HG03045 (cell line): Measurements from ENCODE around the gene PLXNB3.

Experiments
- ATAC-seq: cut with Tn5 transposase; IDR thresholded peaks from one replicate; pipeline ENCODE4 v1.9.1; 2021; ENCODE audit warnings: mild to moderate bottlenecking, moderate library complexity; ENCODE audit not compliant: unreplicated experiment

PLXNB3 gene

GRCh38 chrX:153784325-153784967, 20.4 kb downstream of the PLXNB3 start:
- ATAC-seq, result no peak

- ATAC-seq, result no peak
Measured at GRCh38 chrX:153786669-153787068, 22.6 kb downstream of the PLXNB3 start.

- ATAC-seq, result no peak
Measured at GRCh38 chrX:153789654-153790053, 25.6 kb downstream of the PLXNB3 start.

- ATAC-seq, result no peak
Measured at GRCh38 chrX:153791104-153791852, 27.2 kb downstream of the PLXNB3 start.

- no peak for ATAC-seq
Measured at GRCh38 chrX:153792368-153792767, 28.3 kb downstream of the PLXNB3 start.

- ATAC-seq, result no peak
Measured at GRCh38 chrX:153793291-153793690, 29.2 kb downstream of the PLXNB3 start.

DNA sequence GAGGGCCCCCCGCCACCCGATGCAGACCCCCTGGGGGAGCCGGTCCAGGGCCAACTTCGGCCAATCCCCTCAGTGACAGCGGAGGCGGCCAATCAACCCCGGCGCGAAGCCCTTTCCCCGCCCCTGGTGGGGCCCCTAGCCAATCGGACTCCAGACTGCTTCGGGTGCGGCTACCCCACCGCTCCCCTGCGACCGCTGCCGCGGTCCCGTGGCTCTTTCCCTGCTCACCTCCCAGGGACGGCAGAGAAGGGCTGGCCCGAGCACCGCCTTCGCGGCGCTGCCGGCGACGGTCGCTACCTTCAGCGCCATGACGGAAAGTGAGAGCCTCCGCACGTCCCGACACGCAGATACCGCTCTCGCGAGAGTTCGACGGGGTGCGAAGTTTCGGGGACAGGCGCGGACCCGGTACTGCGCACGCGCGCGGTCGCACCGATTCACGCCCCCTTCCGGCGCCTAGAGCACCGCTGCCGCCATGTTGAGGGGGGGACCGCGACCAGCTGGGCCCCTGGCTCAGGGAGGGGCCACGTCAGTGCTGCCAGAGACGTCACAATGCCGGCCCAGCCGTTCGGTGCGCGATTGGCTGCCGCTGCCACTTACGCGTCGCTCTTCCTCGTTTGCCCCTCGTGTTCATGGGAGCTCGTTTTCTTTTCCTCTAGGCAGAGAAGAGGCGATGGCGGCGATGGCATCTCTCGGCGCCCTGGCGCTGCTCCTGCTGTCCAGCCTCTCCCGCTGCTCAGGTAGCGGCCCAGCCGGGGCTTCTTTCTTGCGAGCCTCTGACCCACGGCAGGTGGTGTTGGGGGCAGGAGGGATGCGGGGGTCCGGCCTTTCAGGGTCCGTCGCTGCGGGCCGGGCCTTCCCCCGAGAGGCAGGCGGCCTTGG, 30.2 kb downstream of the PLXNB3 start, which contains the start of the genes IDH3G and SSR4:
Gene IDH3G, minus strand, starts transcription at position 358 of the 879 bp plus-strand sequence. Its CDS starts 49 bp downstream, at position 309.
Gene SSR4, plus strand, starts transcription at position 651 of the 879 bp plus-strand sequence. Its CDS starts 20 bp downstream, at position 671.
- peak; percentile 91 for ATAC-seq

DNA sequence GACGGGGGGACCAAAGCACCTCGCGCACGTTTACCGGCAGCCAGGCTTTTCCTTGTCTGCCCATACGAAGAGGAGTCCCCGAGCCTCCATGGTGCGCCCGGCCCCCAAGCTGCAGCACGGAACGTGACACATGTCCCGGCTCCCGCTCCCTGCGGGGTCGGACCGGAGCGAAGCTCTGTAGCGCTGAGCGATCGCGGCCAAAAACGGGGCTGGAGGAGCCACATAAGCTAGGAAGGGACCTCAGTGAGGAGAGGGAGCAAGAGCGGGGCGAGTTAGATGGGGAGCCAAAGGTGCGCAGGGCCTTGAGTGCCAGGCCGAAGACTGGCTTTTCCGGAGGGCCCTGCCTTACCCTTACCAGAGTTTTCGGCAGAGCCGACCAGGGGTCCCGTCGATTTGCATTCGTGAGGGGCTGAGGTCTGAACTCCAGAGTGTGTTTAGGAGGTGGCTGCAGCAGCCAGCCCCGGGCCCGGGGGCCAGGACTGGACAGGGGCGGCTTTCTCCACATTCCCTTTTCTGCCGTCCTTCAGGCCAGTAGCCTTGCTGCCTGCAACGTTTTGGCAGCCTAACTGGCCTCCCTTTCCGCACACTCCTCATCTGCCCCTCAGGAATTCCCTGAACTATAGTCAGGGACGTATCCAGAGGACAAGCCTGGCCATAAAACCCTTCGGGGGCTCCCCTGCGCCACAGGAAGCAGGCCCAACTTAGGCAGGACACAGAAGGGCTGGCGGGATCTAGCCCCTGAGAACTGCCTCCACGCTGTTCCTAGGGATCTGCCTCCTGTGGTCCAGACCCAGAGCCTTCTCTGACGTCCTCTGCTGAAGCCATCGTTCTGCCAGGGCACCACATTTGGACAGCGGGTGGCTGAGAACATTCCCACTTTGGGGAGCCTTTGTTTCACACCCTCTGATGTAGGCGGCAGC, 31.1 kb downstream of the PLXNB3 start:
- ATAC-seq, result no peak

DNA sequence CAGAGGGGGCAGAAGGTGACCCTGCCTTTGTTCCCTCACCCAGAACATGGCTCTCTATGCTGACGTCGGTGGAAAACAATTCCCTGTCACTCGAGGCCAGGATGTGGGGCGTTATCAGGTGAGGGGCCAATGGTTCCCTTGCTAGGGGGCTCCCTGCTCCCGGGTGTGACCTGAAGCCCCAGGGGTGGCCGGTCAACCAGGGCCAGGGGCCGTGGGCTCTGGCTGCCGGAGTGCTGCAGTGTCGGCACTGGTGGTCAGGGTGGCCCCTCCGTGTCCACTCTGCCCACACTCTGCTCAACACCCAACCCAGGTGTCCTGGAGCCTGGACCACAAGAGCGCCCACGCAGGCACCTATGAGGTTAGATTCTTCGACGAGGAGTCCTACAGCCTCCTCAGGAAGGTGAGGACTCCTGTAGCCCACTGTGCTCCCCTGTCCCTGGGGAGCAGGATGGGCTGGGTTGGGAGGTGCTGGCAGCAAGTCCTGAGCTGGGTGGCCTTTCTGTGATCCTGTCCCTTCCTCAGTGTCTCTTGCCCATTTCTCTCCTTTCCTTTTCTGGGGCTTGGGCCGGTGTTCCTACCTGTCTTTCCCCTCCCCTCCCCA, 33.5 kb downstream of the PLXNB3 start:
- no peak for ATAC-seq

- no peak for ATAC-seq
Measured at GRCh38 chrX:153799326-153799725, 35.3 kb downstream of the PLXNB3 start.

DNA sequence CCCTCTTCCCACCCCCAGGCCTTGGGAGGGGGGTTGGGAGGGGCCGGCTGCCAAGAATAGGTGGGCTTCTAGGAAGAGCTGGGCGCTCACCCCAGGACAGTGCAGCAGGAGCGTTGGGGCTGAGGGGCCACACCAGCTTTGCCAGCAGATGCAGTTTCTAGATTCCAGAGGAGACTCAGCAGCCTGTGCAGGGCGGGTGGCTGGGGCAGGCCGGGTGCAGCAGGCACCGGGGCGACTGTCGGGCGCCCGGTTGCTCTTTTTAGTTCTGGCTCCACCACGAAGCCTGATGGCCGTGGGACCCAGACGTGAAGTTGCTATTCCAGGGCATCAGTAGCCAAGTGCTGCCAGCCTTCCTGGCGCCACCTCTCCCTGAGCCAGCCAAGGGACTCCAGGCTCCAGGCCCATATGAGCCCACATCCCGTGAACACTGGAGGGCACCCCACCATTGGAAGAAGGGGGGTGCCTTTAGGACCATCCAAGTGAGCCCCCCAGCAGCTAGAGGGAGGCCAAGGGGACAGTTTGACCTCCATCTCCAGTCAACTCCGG, 36.2 kb downstream of the PLXNB3 start:
- no peak for ATAC-seq

- ATAC-seq, result no peak
Measured at GRCh38 chrX:153800746-153801145, 36.7 kb downstream of the PLXNB3 start.

- ATAC-seq, result no peak
Measured at GRCh38 chrX:153801669-153802068, 37.6 kb downstream of the PLXNB3 start.

DNA sequence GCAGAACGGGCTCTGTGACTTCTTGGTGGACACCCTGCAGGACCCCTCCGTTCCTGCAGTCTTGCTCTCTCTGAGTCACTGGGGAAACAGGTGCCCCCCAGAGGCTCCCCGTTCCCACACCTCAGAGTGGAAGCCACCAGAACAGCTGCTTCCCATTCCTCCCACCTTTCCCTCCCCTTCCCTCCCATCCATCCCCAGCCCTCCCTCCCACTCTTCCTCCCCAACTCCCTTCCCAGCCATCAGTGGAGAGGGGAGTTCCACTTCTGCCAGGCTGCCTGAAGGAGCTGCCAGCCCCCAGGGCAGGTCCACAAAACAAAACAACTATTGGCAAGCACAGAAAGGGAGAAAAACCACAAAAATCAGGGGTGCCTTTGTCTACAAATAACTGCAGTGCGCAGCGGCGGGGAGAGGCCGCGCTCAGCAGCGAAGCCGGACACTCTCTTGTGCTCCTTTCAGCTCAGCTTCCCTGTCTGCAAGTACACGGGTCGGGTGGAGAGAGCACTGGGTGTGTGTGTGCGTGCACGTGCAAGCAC, 38.5 kb downstream of the PLXNB3 start:
- no peak for ATAC-seq

- no peak for ATAC-seq
Measured at GRCh38 chrX:153803211-153804099, 39.4 kb downstream of the PLXNB3 start.

- ATAC-seq, result no peak
Measured at GRCh38 chrX:153804100-153804595, 40.1 kb downstream of the PLXNB3 start.

- ATAC-seq, result no peak
Measured at GRCh38 chrX:153804621-153805020, 40.6 kb downstream of the PLXNB3 start.

GRCh38 chrX:153805436-153805835, 41.4 kb downstream of the PLXNB3 start:
- no peak for ATAC-seq
